Right lobe of liver (tissue), 4 donors: ENCODE measurements around the gene PSD.

Source experiments
- CTCF ChIP-seq, 4 donors: fragments of 200-600 bp in 3 of 4; fragments of 450-650 bp in 1 of 4; IDR thresholded peaks; one replicate each; pipeline versions ENCODE4 v1.5.1 to v1.8.0; 2016 to 2022; ENCODE audit warnings: antibody characterized with exemption in 4 of 4, mild to moderate bottlenecking in 2 of 4
- POLR2A ChIP-seq: fragments of 450-650 bp; IDR thresholded peaks from one replicate; pipeline ENCODE4 v1.6.1; 2017; ENCODE audit warnings: antibody characterized with exemption, mild to moderate bottlenecking
- donor health status: DM: no; HTN: no; CAD: no.
- donor health status: DM: no; HTN: no; CAD: no.
- donor health status: DM: no; HTN: yes; CAD: no.

- TF ChIP-seq CTCF (IDR thresholded peaks at IDR 0.05) (no peak), POLR2A (no peak)
Observed at GRCh38 chr10:102397222-102398171, 21.1 kb downstream of the PSD start.
